ENCODE measurements around the gene AARS1. TPM values are rescaled to one million over a fixed set of nuclear protein-coding genes. Genes with fewer than 3 reads are reported as not detected.
"Not testable (repeated sequence)": the region's sequence is repeated elsewhere in the genome, so short reads cannot be mapped to it uniquely, and the experiment has no call there.

Gene AARS1
- polyA plus RNA-seq, 1 of the 3 experiments (the other 2 are of a cell fraction): 70.5 TPM

DNA sequence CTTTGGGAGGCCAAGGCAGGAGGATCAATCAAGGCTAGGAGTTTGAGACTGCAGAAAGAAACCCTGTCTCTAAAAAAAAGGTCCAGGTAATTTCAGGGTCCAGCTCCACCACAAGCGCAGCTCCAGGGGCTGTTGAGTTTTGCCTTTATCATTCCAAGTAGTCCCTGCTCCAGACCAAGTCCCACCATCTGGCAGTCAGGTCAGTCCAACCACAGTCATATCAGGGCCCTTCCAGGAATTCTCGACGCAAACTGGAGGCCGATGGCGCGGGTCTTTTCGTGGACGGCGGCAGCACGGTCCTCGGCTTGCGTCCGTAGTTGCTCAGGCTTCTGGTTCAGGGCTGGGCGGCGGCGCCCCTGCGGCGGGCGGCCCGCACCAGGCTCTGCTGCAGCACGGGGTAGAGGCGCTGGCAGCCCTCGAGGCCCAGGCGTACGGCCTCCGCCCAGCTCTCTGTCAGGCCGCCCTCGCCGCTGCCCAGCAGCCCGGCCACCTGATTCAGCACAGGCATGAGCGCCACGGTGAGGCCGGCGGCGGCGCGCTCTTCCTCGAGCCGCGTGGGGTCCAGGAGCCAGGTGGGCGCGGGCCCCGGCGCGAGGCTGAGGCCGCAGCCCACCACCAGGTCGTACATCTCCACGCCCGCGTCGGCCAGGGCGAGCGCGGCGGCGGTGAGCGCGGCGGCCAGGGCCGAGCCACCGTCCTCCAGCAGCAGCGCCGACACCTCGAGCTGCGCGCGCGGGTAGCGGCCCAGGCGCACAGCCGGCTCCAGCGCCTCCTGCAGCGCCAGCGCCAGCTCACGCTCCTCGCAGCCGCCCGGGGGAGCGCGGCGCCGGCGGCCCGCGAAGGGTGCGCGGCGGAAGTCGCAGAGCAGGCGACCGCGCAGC lies 38.3 kb downstream of the AARS1 start:
- CTCF ChIA-PET: interaction anchor here (1.0 to 10.1 kb wide), 15 partner anchors 9 to 547 kb away, joined by 3 to 76 read pairs (median 5); partner anchors contain the start of gene AARS1

DNA sequence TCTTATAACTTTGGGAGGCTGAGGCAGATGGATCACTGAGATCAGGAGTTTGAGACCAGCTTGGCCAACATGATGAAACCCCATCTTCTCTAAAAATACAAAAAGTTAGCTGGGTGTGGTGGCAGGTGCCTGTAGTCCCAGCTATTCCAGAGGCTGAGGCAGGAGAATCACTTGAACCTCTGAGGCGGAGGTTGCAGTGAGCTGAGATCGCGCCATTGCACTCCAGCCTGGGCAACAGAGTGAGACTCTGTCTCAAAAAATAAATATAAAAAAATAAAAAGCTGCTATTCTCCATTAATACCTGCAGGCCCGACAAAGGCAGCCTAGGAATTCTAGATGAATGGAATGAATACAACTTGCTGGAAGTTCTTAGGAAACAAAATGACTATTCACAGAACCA lies 39.6 kb downstream of the AARS1 start:
- H3K4me3 ChIP-seq (ENCODE audit: low read depth in 2 of 2, low read length in 1 of 2); H2AFZ ChIP-seq (ENCODE audit: low read depth); H3K4me1 ChIP-seq (ENCODE audit: control insufficient read depth in 1 of 2, insufficient read depth in 2 of 2, low read depth in 1 of 2, low read length in 1 of 2); POLR2A ChIA-PET; H3K9me2 ChIP-seq; H3K9me3 ChIP-seq; DNase-seq; H3K27me3 ChIP-seq (ENCODE audit: insufficient read depth); H3K27ac ChIP-seq (ENCODE audit: low read depth in 2 of 2, low read length in 1 of 2): not testable (repeated sequence)
- H3K4me2 ChIP-seq: peak overlapping the region; percentile 94
- H3F3A ChIP-seq (replicated peaks; ENCODE audit: insufficient read depth): peaks cover 27% of the 10 kb centered on the region
- WGBS (ENCODE audit: low lambda C conversion rate): 80% methylated on average over 4 of the region's 4 CpGs
- H3K36me3 ChIP-seq (replicated peaks in 1 of 2; ENCODE audit: control insufficient read depth in 1 of 2, insufficient read depth in 2 of 2, low read length in 1 of 2): peaks cover 27 to 44% of the 10 kb centered on the region in 2 experiments
- H4K20me1 ChIP-seq (ENCODE audit: insufficient read depth): peaks cover 29% of the 10 kb centered on the region
- peaks cover 52% of the 10 kb centered on the region for H3K79me2 ChIP-seq (ENCODE audit: insufficient read depth)
- CTCF ChIA-PET: interaction anchor here (10.1 kb wide), 1 partner anchor 18 kb away, joined by 76 read pairs; no protein-coding TSS in a partner anchor
- peak overlapping the region; percentile 25; the same call in 1 of the 2 replicates for H3K9ac ChIP-seq

More for the DNA sequence above, 38.3 kb downstream of the AARS1 start:
- 4% methylated on average over 27 of the region's 92 CpGs for WGBS (ENCODE audit: low lambda C conversion rate)
- Histone ChIP-seq H3K36me3 (replicated peaks in 1 of 2; ENCODE audit: control insufficient read depth in 1 of 2, insufficient read depth in 2 of 2, low read length in 1 of 2) (peaks cover 38 to 47% of the 10 kb centered on the region in 2 experiments), H3K9me2 (no peaks in the 10 kb centered on the region), H4K20me1 (ENCODE audit: insufficient read depth) (peaks cover 29% of the 10 kb centered on the region), H3K27ac (ENCODE audit: low read depth in 2 of 2, low read length in 1 of 2) (peak overlapping the region in 1 of 2 experiments; percentile 83; a peak in 3 of 4 replicates), H3K79me2 (ENCODE audit: insufficient read depth) (peaks cover 49% of the 10 kb centered on the region), H3K4me3 (ENCODE audit: low read depth in 2 of 2, low read length in 1 of 2) (peak overlapping the region; percentile 68 to 70), H3K9me3 (no peaks in the 10 kb centered on the region), H3F3A (replicated peaks; ENCODE audit: insufficient read depth) (peaks cover 27% of the 10 kb centered on the region), H3K4me1 (ENCODE audit: control insufficient read depth in 1 of 2, insufficient read depth in 2 of 2, low read depth in 1 of 2, low read length in 1 of 2) (peaks cover 0 to 8% of the 10 kb centered on the region in 2 experiments; a peak in 2 of 4 replicates), H3K9ac (peak overlapping the region; percentile 72), H3K27me3 (ENCODE audit: insufficient read depth) (no peaks in the 10 kb centered on the region), H2AFZ (ENCODE audit: low read depth) (no peak overlapping the region), H3K4me2 (peak overlapping the region; percentile 94)
- peak; percentile 66; the same call in 1 of the 2 replicates for TF ChIP-seq MXI1 (IDR thresholded peaks at IDR 0.05; ENCODE audit: low read depth, low read length)
- no peak for TF ChIP-seq RCOR1 (IDR thresholded peaks at IDR 0.05; ENCODE audit: low read length)
- TF ChIP-seq YY1 (IDR thresholded peaks at IDR 0.05; ENCODE audit: low read depth): no peak
- TF ChIP-seq TAF1 (IDR thresholded peaks at IDR 0.05; ENCODE audit: borderline replicate concordance, low read depth, low read length): no peak
- 0 out of 2 replicates have a peak, but pooled peaks have one; percentile 19 for TF ChIP-seq MAX (IDR thresholded peaks at IDR 0.05; ENCODE audit: low read depth)
- no peak for TF ChIP-seq SIN3A (IDR thresholded peaks at IDR 0.05; ENCODE audit: borderline replicate concordance, low read depth, low read length)
- DNase-seq: peak; percentile 76
- POLR2A ChIA-PET: interaction anchor here (0.8 to 2.0 kb wide), 2 partner anchors 11 to 38 kb away, joined by 3 to 5 read pairs; partner anchors contain the start of gene AARS1

DNA sequence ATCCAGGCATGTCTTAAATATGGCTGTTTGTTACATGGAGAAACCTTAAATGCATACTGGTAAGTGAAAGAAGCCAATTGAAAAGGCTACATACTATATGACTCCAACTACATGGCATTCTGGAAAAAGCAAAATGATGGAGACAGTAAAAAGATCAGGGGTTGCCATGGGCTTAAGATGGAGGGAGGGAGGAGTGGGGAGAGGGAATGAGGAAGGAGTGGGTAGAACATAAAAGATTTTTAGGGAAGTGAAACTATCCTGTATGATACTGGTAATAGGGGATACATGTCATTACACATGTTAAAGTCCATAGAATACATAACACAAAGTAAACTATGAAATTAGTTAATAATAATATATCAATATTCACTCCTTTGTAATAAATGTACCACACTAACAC lies 50.5 kb downstream of the AARS1 start:
- H3K9ac ChIP-seq; H2AFZ ChIP-seq (ENCODE audit: low read depth); H3K4me2 ChIP-seq; H3K79me2 ChIP-seq (ENCODE audit: insufficient read depth); H3K36me3 ChIP-seq (replicated peaks in 1 of 2; ENCODE audit: control insufficient read depth in 1 of 2, insufficient read depth in 2 of 2, low read length in 1 of 2); H4K20me1 ChIP-seq (ENCODE audit: insufficient read depth); H3K4me1 ChIP-seq (ENCODE audit: control insufficient read depth in 1 of 2, insufficient read depth in 2 of 2, low read depth in 1 of 2, low read length in 1 of 2); H3K27ac ChIP-seq (ENCODE audit: low read depth in 2 of 2, low read length in 1 of 2); H3F3A ChIP-seq (replicated peaks; ENCODE audit: insufficient read depth); H3K9me2 ChIP-seq; POLR2A ChIA-PET; H3K27me3 ChIP-seq (ENCODE audit: insufficient read depth); DNase-seq; H3K4me3 ChIP-seq (ENCODE audit: low read depth in 2 of 2, low read length in 1 of 2); H3K9me3 ChIP-seq: not testable (repeated sequence)
- CTCF ChIA-PET: interaction anchor here (1.7 kb wide), 1 partner anchor 13 kb away, joined by 3 read pairs; the partner anchor contains the start of gene EXOSC6

DNA sequence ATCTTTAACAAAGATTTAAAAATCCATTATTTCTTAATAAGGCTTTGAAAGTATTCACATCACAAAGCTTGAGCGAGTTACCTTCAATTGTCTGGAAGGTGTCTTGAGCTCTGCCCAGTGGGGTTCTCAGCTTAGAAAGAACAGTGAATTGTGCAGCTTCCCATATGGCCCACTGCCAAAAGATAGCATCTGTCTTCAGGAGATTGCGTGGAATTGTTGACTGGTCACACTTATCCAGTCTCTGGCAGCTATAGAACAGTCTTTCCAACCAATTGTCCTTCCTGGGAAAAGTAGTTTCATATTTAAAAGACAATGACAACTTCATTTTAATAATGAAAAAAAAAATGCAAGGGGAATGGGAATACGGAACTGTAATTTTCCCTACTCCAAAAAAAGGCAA lies 57.5 kb downstream of the AARS1 start:
- H3K4me2 ChIP-seq; DNase-seq; H3K9me3 ChIP-seq; H3F3A ChIP-seq (replicated peaks; ENCODE audit: insufficient read depth); H3K9me2 ChIP-seq; CTCF ChIA-PET; H2AFZ ChIP-seq (ENCODE audit: low read depth); H3K4me1 ChIP-seq (ENCODE audit: control insufficient read depth in 1 of 2, insufficient read depth in 2 of 2, low read depth in 1 of 2, low read length in 1 of 2); H3K4me3 ChIP-seq (ENCODE audit: low read depth in 2 of 2, low read length in 1 of 2); H3K9ac ChIP-seq; H3K27ac ChIP-seq (ENCODE audit: low read depth in 2 of 2, low read length in 1 of 2); POLR2A ChIA-PET; H4K20me1 ChIP-seq (ENCODE audit: insufficient read depth); H3K79me2 ChIP-seq (ENCODE audit: insufficient read depth); H3K27me3 ChIP-seq (ENCODE audit: insufficient read depth): not testable (repeated sequence)
- 88% methylated on average over 3 of the region's 3 CpGs for WGBS (ENCODE audit: low lambda C conversion rate)
- H3K36me3 ChIP-seq (replicated peaks in 1 of 2; ENCODE audit: control insufficient read depth in 1 of 2, insufficient read depth in 2 of 2, low read length in 1 of 2): peaks cover 14 to 17% of the 10 kb centered on the region in 2 experiments

DNA sequence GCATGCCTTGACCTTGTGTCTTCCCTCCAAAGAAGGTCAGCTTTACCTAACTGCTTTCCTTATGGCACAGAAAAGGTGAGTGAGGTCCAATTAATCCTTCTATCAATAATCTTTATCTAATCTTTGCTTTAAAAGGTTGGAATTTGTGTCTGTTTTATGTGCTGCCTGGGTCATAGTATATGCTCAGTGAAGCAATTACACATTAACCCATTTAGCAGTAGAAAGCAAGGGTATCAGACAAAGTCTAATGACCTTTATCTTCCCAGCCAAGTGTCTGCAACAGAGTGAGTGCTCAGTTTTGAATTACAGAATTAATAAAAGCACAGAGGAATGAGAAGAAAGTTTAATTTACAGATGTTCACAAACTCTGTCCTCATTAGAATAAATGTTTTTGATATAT lies 63.3 kb downstream of the AARS1 start:
- POLR2A ChIA-PET; H3K36me3 ChIP-seq (replicated peaks in 1 of 2; ENCODE audit: control insufficient read depth in 1 of 2, insufficient read depth in 2 of 2, low read length in 1 of 2); DNase-seq; H3K4me2 ChIP-seq; H4K20me1 ChIP-seq (ENCODE audit: insufficient read depth); H2AFZ ChIP-seq (ENCODE audit: low read depth); H3F3A ChIP-seq (replicated peaks; ENCODE audit: insufficient read depth); H3K79me2 ChIP-seq (ENCODE audit: insufficient read depth); H3K4me3 ChIP-seq (ENCODE audit: low read depth in 2 of 2, low read length in 1 of 2); H3K27me3 ChIP-seq (ENCODE audit: insufficient read depth); H3K9ac ChIP-seq; H3K27ac ChIP-seq (ENCODE audit: low read depth in 2 of 2, low read length in 1 of 2); H3K9me3 ChIP-seq; H3K4me1 ChIP-seq (ENCODE audit: control insufficient read depth in 1 of 2, insufficient read depth in 2 of 2, low read depth in 1 of 2, low read length in 1 of 2); CTCF ChIA-PET; H3K9me2 ChIP-seq: not testable (repeated sequence)

Measured in SK-N-SH (cell line).